ENCODE results near the gene DNMT3A.

- TF ChIP-seq CTCF (IDR thresholded peaks at IDR 0.05 in 4 of 5, conservative IDR thresholded peaks at IDR 0.05 in 1 of 5) (no peak), POLR2A (IDR thresholded peaks at IDR 0.05) (no peak)
Observed at GRCh38 chr2:25184254-25184653, 157.5 kb downstream of the DNMT3A start.
